DOHH2 (cell line): ENCODE measurements around the gene CDX1.

Source experiments
- H3F3A ChIP-seq: fragments of 200-600 bp; sonication (generic), shearing (Covaris generic); 2 replicates; pipeline ENCODE4 v1.6.0; 2016; ENCODE audit warnings: antibody characterized with exemption, mild to moderate bottlenecking; ENCODE audit not compliant: control insufficient read depth, insufficient read depth
- H3K27ac ChIP-seq: fragments of 200-600 bp; sonication (generic); 2 replicates; pipeline ENCODE4 v1.5.1; 2014; ENCODE audit warnings: low read depth, mild to moderate bottlenecking, low read length, moderate library complexity
- H3K27me3 ChIP-seq: fragments of 200-600 bp; sonication (generic); 2 replicates; pipeline ENCODE4 v1.6.1; 2014; ENCODE audit warnings: mild to moderate bottlenecking, low read length, mixed read lengths; ENCODE audit not compliant: control insufficient read depth
- H3K36me3 ChIP-seq: fragments of 200-600 bp; sonication (generic); 2 replicates; pipeline ENCODE4 v1.6.1; 2014; ENCODE audit warnings: mild to moderate bottlenecking, low read length, moderate library complexity, mixed read lengths; ENCODE audit not compliant: control insufficient read depth
- H3K4me1 ChIP-seq: fragments of 200-600 bp; sonication (generic); 2 replicates; pipeline ENCODE4 v1.6.1; 2014; ENCODE audit warnings: mild to moderate bottlenecking, low read length, mixed read lengths; ENCODE audit not compliant: control insufficient read depth
- H3K4me2 ChIP-seq: fragments of 200-600 bp; sonication (generic); 2 replicates; pipeline ENCODE4 v1.6.0; 2014; ENCODE audit warnings: mild to moderate bottlenecking, low read length, moderate library complexity
- H3K4me3 ChIP-seq: fragments of 200-600 bp; sonication (generic); 2 replicates; pipeline ENCODE4 v1.5.1; 2014; ENCODE audit warnings: mild to moderate bottlenecking, low read length, mixed read lengths
- H3K79me2 ChIP-seq: fragments of 200-600 bp; sonication (generic); 2 replicates; pipeline ENCODE4 v1.6.1; 2014; ENCODE audit warnings: mild to moderate bottlenecking, low read length, mixed read lengths; ENCODE audit not compliant: control insufficient read depth
- H3K9me2 ChIP-seq: fragments of 200-600 bp; sonication (generic); replicated peaks from 2 replicates; pipeline ENCODE4 v1.6.1; 2014; ENCODE audit warnings: mild to moderate bottlenecking, low read length, mixed read lengths; ENCODE audit not compliant: control insufficient read depth
- H3K9me3 ChIP-seq: fragments of 200-600 bp; sonication (generic); 2 replicates; pipeline ENCODE4 v1.6.1; 2014; ENCODE audit warnings: antibody characterized with exemption, low read length, mixed read lengths; ENCODE audit not compliant: control insufficient read depth, insufficient read depth
- H4K20me1 ChIP-seq: fragments of 200-600 bp; sonication (generic); 2 replicates; pipeline ENCODE4 v1.6.0; 2014; ENCODE audit warnings: low read depth, mild to moderate bottlenecking, antibody characterized with exemption, low read length, moderate library complexity; ENCODE audit not compliant: control insufficient read depth, insufficient read depth
- EZH2phosphoT487 ChIP-seq: fragments of 200-600 bp; sonication (generic); IDR thresholded peaks from 2 replicates; pipeline ENCODE4 v1.6.1; 2017; ENCODE audit warnings: borderline replicate concordance, mild to moderate bottlenecking, antibody characterized with exemption, low read length, moderate library complexity, mixed read lengths
- TF ChIP-seq, protein P1 (sequence below): fragments of 200-600 bp; sonication (generic); IDR thresholded peaks from one replicate; pipeline ENCODE4 v1.5.1; 2014; ENCODE audit warnings: antibody characterized with exemption, mild to moderate bottlenecking, low read depth, low read length; ENCODE audit not compliant: poor library complexity, severe bottlenecking

The CDX1 gene

DNA sequence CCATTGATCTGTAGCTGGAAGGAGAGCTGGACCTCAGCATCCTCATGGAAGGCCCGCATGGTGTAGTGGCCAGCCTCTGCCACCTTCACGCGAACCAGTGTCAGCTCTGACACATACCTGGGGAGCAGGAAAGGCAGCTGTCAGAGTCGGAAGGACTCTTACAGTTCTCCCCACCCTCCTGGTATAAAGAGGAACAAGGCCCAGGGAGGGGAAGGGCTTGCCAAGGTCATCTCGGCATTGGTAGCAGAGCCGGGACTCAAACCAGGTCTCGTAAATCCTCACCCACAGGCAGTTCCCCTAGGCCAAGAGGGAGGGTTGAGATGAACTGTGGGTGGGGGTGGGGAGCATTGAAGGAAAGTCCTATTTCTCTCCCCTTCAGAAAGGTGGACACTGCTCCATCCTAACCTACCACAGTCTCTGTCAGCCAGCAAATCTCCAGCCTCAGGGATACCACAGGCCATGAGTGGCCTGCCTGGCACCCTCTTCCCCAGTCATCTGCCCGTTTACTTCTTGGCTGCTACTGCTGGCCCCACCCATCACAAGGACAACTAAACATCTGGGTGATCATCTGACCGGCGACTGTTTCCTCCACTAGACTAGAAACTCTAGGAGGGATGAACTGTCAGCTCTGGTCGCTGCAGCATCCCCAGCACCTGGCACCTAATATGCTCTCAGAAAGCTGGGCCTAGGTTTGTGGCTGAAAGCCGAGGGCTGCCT is 34.4 kb upstream of the CDX1 start:
- no peaks in the 10 kb centered on the region for H4K20me1 ChIP-seq
- H3K27ac ChIP-seq: no peak overlapping the region
- H3F3A ChIP-seq: no peaks in the 10 kb centered on the region
- no peak overlapping the region for H3K4me2 ChIP-seq
- no peak overlapping the region for H3K4me3 ChIP-seq
- no peak for TF ChIP-seq EZH2phosphoT487
- TF ChIP-seq, protein P1, sequence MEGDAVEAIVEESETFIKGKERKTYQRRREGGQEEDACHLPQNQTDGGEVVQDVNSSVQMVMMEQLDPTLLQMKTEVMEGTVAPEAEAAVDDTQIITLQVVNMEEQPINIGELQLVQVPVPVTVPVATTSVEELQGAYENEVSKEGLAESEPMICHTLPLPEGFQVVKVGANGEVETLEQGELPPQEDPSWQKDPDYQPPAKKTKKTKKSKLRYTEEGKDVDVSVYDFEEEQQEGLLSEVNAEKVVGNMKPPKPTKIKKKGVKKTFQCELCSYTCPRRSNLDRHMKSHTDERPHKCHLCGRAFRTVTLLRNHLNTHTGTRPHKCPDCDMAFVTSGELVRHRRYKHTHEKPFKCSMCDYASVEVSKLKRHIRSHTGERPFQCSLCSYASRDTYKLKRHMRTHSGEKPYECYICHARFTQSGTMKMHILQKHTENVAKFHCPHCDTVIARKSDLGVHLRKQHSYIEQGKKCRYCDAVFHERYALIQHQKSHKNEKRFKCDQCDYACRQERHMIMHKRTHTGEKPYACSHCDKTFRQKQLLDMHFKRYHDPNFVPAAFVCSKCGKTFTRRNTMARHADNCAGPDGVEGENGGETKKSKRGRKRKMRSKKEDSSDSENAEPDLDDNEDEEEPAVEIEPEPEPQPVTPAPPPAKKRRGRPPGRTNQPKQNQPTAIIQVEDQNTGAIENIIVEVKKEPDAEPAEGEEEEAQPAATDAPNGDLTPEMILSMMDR: no peak
- no peaks in the 10 kb centered on the region for H3K9me2 ChIP-seq
- H3K4me1 ChIP-seq: no peaks in the 10 kb centered on the region
- no peaks in the 10 kb centered on the region for H3K27me3 ChIP-seq
- H3K9me3 ChIP-seq: no peaks in the 10 kb centered on the region
- H3K79me2 ChIP-seq: no peaks in the 10 kb centered on the region
- H3K36me3 ChIP-seq: no peaks in the 10 kb centered on the region

DNA sequence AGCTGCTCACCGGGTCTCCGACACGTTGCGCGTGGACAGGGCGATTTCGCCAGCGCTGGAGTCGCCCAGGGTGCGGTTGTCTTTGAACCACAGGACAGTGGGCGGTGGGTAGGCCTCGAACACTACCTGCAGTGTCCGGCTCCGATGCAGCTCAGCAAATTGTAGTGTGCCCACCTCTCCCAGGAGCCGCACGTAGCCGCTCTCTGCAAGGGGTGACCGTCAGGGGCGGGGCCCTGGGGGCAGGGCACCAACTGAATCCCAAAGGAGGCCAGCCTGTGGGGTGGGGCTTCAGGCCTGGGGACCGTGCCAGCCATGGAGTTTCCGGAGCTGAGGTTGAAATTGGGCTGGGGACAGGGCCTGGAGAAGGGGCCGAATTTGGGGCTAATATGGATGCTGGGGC is 33.8 kb upstream of the CDX1 start:
- no peak overlapping the region for H3K4me2 ChIP-seq

DNA sequence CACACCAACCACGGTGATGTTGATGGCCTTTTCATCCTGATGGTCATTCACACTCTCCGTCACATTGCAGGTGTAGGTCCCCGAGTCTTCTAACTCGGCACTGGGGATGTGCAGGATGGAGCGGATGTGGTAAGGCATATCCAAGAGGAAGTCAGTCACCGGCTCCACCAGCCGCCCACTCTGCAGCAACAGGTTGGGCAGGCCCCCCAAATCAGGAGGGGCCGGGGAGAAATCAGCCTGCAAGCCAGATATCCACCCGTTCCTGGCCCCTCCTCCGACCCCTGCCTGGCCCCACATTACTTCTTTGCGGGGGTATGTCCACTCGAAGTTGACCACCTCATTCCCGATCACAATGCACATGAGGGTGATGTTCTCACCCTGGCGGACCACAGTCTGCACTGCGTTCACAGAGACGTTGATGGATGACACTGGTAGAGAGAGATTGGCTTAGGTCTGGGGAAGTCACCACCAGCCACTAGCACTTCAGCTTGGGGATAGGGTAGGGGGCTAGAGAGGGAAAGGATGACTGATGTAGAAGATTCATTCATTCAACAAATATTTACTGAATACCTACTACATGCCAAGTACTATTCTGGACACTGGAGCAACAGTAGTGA is 32.9 kb upstream of the CDX1 start:
- Histone ChIP-seq H4K20me1 (no peaks in the 10 kb centered on the region), H3F3A (no peaks in the 10 kb centered on the region), H3K27me3 (no peaks in the 10 kb centered on the region), H3K9me2 (no peaks in the 10 kb centered on the region), H3K27ac (no peak overlapping the region), H3K4me1 (no peaks in the 10 kb centered on the region), H3K9me3 (no peaks in the 10 kb centered on the region), H3K36me3 (no peaks in the 10 kb centered on the region), H3K79me2 (no peaks in the 10 kb centered on the region), H3K4me2 (no peak overlapping the region), H3K4me3 (no peak overlapping the region)
- TF ChIP-seq EZH2phosphoT487: no peak
- TF ChIP-seq, protein P1: no peak

More for the DNA sequence above, 33.8 kb upstream of the CDX1 start:
- Histone ChIP-seq H3K9me2 (no peaks in the 10 kb centered on the region), H4K20me1 (no peaks in the 10 kb centered on the region), H3K27me3 (no peaks in the 10 kb centered on the region), H3K4me3 (no peak overlapping the region), H3K4me1 (no peaks in the 10 kb centered on the region), H3K79me2 (no peaks in the 10 kb centered on the region), H3K27ac (no peak overlapping the region), H3F3A (no peaks in the 10 kb centered on the region), H3K9me3 (no peaks in the 10 kb centered on the region), H3K36me3 (no peaks in the 10 kb centered on the region)
- TF ChIP-seq EZH2phosphoT487: no peak
- TF ChIP-seq, protein P1: no peak
